Peyer's patch (tissue), 4 donors: ENCODE data around the gene RMDN2.

Source experiments
- POLR2A ChIP-seq, 2 donors: fragments of 450-650 bp; IDR thresholded peaks; one replicate each; pipeline ENCODE4 v1.5.1; 2017; ENCODE audit warnings: antibody characterized with exemption in 2 of 2, mild to moderate bottlenecking in 2 of 2, moderate library complexity in 2 of 2
- TF ChIP-seq, protein P1 (sequence below), 6 experiments: fragments of 450-650 bp in 4 of 6; fragments of 200-600 bp in 2 of 6; sonication (generic) in 1 of 6; IDR thresholded peaks; one replicate each; pipeline ENCODE4 v1.5.1; 2017 to 2019; ENCODE audit warnings: antibody characterized with exemption in 6 of 6, mild to moderate bottlenecking in 3 of 6, moderate library complexity in 1 of 6

GRCh38 chr2:37898448-37898847 lies 26.6 kb upstream of the RMDN2 start:
- TF ChIP-seq, protein P1, sequence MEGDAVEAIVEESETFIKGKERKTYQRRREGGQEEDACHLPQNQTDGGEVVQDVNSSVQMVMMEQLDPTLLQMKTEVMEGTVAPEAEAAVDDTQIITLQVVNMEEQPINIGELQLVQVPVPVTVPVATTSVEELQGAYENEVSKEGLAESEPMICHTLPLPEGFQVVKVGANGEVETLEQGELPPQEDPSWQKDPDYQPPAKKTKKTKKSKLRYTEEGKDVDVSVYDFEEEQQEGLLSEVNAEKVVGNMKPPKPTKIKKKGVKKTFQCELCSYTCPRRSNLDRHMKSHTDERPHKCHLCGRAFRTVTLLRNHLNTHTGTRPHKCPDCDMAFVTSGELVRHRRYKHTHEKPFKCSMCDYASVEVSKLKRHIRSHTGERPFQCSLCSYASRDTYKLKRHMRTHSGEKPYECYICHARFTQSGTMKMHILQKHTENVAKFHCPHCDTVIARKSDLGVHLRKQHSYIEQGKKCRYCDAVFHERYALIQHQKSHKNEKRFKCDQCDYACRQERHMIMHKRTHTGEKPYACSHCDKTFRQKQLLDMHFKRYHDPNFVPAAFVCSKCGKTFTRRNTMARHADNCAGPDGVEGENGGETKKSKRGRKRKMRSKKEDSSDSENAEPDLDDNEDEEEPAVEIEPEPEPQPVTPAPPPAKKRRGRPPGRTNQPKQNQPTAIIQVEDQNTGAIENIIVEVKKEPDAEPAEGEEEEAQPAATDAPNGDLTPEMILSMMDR (IDR thresholded peaks at IDR 0.05), result no peak
- no peak for TF ChIP-seq POLR2A (IDR thresholded peaks at IDR 0.05)
